SKM-1 (cell line): Measurements from ENCODE around the gene ACAN.

ENCODE experiments used
- DNase-seq: peaks from one replicate; lab custom pipeline; 2025; ENCODE audit not compliant: unreplicated experiment; lab: John Stamatoyannopoulos, UW

The ACAN gene

GRCh38 chr15:88876573-88876972, 73.3 kb downstream of the ACAN start:
- DNase-seq, result no peak

GRCh38 chr15:88877415-88877814, 74.2 kb downstream of the ACAN start:
- DNase-seq, result no peak

GRCh38 chr15:88877906-88878305, 74.7 kb downstream of the ACAN start:
- no peak for DNase-seq

GRCh38 chr15:88878720-88879184, 75.5 kb downstream of the ACAN start:
- DNase-seq, result peak; percentile 7

GRCh38 chr15:88880944-88881740, 77.9 kb downstream of the ACAN start:
- DNase-seq, result no peak

GRCh38 chr15:88881775-88882174, 78.5 kb downstream of the ACAN start:
- no peak for DNase-seq

GRCh38 chr15:88882785-88883184, 79.5 kb downstream of the ACAN start:
- no peak for DNase-seq

GRCh38 chr15:88887068-88887580, 83.9 kb downstream of the ACAN start:
- DNase-seq, result no peak

GRCh38 chr15:88888719-88889118, 85.5 kb downstream of the ACAN start:
- no peak for DNase-seq

- DNase-seq, result no peak
Measured at GRCh38 chr15:88890495-88890894, 87.3 kb downstream of the ACAN start.

- no peak for DNase-seq
Measured at GRCh38 chr15:88891540-88892254, 88.5 kb downstream of the ACAN start.

- DNase-seq, result no peak
Measured at GRCh38 chr15:88894348-88894818, 91.1 kb downstream of the ACAN start.

- no peak for DNase-seq
Measured at GRCh38 chr15:88894819-88895767, 91.9 kb downstream of the ACAN start, which contains the start of gene HAPLN3. HAPLN3 (minus strand) TSS chr15:88895544; CDS start chr15:88887298, 8,246 bp downstream.

- DNase-seq, result no peak
Measured at GRCh38 chr15:88896333-88897033, 93.2 kb downstream of the ACAN start.

GRCh38 chr15:88897142-88897455, 93.9 kb downstream of the ACAN start:
- no peak for DNase-seq

GRCh38 chr15:88897456-88898194, 94.4 kb downstream of the ACAN start:
- DNase-seq, result peak; percentile 39

GRCh38 chr15:88898736-88899135, 95.5 kb downstream of the ACAN start:
- DNase-seq, result no peak

- DNase-seq, result no peak
Measured at GRCh38 chr15:88899251-88899650, 96.0 kb downstream of the ACAN start.

GRCh38 chr15:88900309-88900981, 97.2 kb downstream of the ACAN start:
- no peak for DNase-seq
